Gastroesophageal sphincter (tissue), 3 donors: ENCODE measurements around the gene PPM1H.

Source experiments
- CTCF ChIP-seq, 4 experiments: fragments of 200-600 bp in 2 of 4; fragments of 450-650 bp in 2 of 4; sonication (generic) in 1 of 4; IDR thresholded peaks; one replicate each; pipeline ENCODE4 v1.5.1; 2017 to 2019; ENCODE audit warnings: antibody characterized with exemption in 4 of 4, mild to moderate bottlenecking in 2 of 4, moderate library complexity in 2 of 4
- EP300 ChIP-seq: sonication (generic); formaldehyde crosslinking; IDR thresholded peaks from one replicate; pipeline ENCODE4 v1.6.1; 2017; ENCODE audit warnings: antibody characterized with exemption, mild to moderate bottlenecking
- POLR2A ChIP-seq, 2 donors: fragments of 450-650 bp; IDR thresholded peaks; one replicate each; pipeline ENCODE4 v1.6.1; 2017; ENCODE audit warnings: antibody characterized with exemption in 2 of 2, mild to moderate bottlenecking in 2 of 2, moderate library complexity in 1 of 2
- POLR2AphosphoS5 ChIP-seq: sonication (generic); formaldehyde crosslinking; IDR thresholded peaks from one replicate; pipeline ENCODE4 v1.6.1; 2017; ENCODE audit warnings: antibody characterized with exemption

- no peak for TF ChIP-seq CTCF (IDR thresholded peaks at IDR 0.05)
- TF ChIP-seq EP300: no peak
- TF ChIP-seq POLR2A (IDR thresholded peaks at IDR 0.05): no peak
- no peak for TF ChIP-seq POLR2AphosphoS5
These were observed 243.6 kb downstream of the PPM1H start for GRCh38 chr12:62691309-62691708.
